SK-N-MC (cell line): ENCODE data around the gene ADK.

Experiments
- EZH2 ChIP-seq: fragments of 200-600 bp; sonication (generic); IDR thresholded peaks from one replicate; pipeline ENCODE4 v1.6.1; 2017; ENCODE audit warnings: antibody characterized with exemption
- FOXP2 ChIP-seq: optimal IDR thresholded peaks from 2 replicates; pipeline ENCODE3; 2011; ENCODE audit warnings: mild to moderate bottlenecking, moderate library complexity; ENCODE audit not compliant: insufficient read depth; ENCODE audit errors: extremely low read length, control extremely low read depth
- POLR2AphosphoS5 ChIP-seq: IDR thresholded peaks from 2 replicates; pipeline ENCODE4 v1.6.1; 2012; ENCODE audit warnings: mild to moderate bottlenecking, low read depth, low read length, borderline replicate concordance

DNA sequence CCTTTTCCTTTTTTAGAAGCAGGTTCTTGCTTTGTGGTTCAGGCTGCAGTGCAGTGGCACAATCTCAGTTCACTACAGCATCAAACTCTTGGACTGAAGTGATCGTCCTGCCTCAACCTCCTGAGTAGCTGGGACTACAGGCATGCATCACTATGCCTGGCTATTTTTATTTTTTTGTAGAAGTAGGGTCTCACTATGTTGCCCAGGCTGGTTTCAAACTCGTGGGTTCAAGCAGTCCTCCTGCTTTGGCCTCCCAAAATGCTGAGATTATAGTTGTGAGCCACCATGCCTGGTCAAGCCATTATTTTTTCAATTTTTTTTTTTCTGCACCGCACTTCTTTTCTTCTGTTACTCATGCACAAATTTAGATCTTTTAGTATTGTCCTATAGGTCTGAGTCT, 154.7 kb downstream of the ADK start:
- TF ChIP-seq EZH2 (no peak), POLR2AphosphoS5 (no peak), FOXP2 (no peak)
